Astrocyte (in vitro differentiated cells and primary cell): ENCODE data around the gene SULT2B1. TPM values are rescaled to one million over a fixed set of nuclear protein-coding genes. Genes with fewer than 3 reads are reported as not detected.

Source experiments
- DNase-seq: peaks from one replicate; pipeline ENCODE4 v3.0.0-alpha.2; 2010; ENCODE audit warnings: low read depth
- FAIRE-seq: peaks from 2 replicates; lab custom pipeline; 2011; peaks lifted over from hg19 to GRCh38; lab: Jason Lieb, UNC
- H2AFZ ChIP-seq: 2 replicates; pipeline ENCODE4 v1.6.0; 2012; ENCODE audit warnings: low read depth, low read length, inconsistent platforms
- H3K27ac ChIP-seq: 2 replicates; pipeline ENCODE4 v1.5.1; 2011; ENCODE audit warnings: low read depth, low read length, inconsistent platforms
- H3K27me3 ChIP-seq: 2 replicates; pipeline ENCODE4 v1.6.0; 2011; ENCODE audit warnings: low read length, inconsistent platforms; ENCODE audit not compliant: insufficient read depth
- H3K36me3 ChIP-seq: 2 replicates; pipeline ENCODE4 v1.5.1; 2011; ENCODE audit warnings: low read length, inconsistent platforms; ENCODE audit not compliant: insufficient read depth
- H3K4me1 ChIP-seq: 2 replicates; pipeline ENCODE4 v1.5.1; 2011; ENCODE audit warnings: low read length, inconsistent platforms; ENCODE audit not compliant: insufficient read depth
- H3K4me2 ChIP-seq: 2 replicates; pipeline ENCODE4 v1.6.0; 2012; ENCODE audit warnings: low read length, inconsistent platforms
- H3K4me3 ChIP-seq: 2 replicates; pipeline ENCODE4 v1.5.1; 2011; ENCODE audit warnings: low read depth, mild to moderate bottlenecking, low read length, inconsistent platforms; ENCODE audit not compliant: insufficient read depth
- H3K79me2 ChIP-seq: 2 replicates; pipeline ENCODE4 v1.6.0; 2012; ENCODE audit warnings: mild to moderate bottlenecking, low read length, inconsistent platforms; ENCODE audit not compliant: insufficient read depth
- H3K9ac ChIP-seq: 2 replicates; pipeline ENCODE4 v1.6.0; 2012; ENCODE audit warnings: mild to moderate bottlenecking, low read length, inconsistent platforms
- H3K9me3 ChIP-seq: 2 replicates; pipeline ENCODE4 v1.5.1; 2012; ENCODE audit warnings: low read depth, mild to moderate bottlenecking, low read length, inconsistent platforms; ENCODE audit not compliant: insufficient read depth
- H4K20me1 ChIP-seq: 2 replicates; pipeline ENCODE4 v1.6.0; 2012; ENCODE audit warnings: low read length, inconsistent platforms; ENCODE audit not compliant: insufficient read depth
- H3K27ac Mint-ChIP-seq: one replicate; pipeline ENCODE4 v1.8.0; 2021; ENCODE audit warnings: mild to moderate bottlenecking, mixed read lengths; ENCODE audit not compliant: unreplicated experiment
- H3K27me3 Mint-ChIP-seq: one replicate; pipeline ENCODE4 v1.8.0; 2021; ENCODE audit warnings: low read depth, mixed read lengths; ENCODE audit not compliant: unreplicated experiment
- H3K36me3 Mint-ChIP-seq: one replicate; pipeline ENCODE4 v1.8.0; 2021; ENCODE audit warnings: low read depth, mixed read lengths; ENCODE audit not compliant: unreplicated experiment
- H3K4me1 Mint-ChIP-seq: one replicate; pipeline ENCODE4 v1.8.0; 2021; ENCODE audit warnings: low read depth, mixed read lengths; ENCODE audit not compliant: unreplicated experiment
- H3K4me3 Mint-ChIP-seq: one replicate; pipeline ENCODE4 v1.8.0; 2021; ENCODE audit warnings: mild to moderate bottlenecking, moderate library complexity, mixed read lengths; ENCODE audit not compliant: unreplicated experiment
- H3K9me3 Mint-ChIP-seq: one replicate; pipeline ENCODE4 v1.8.0; 2021; ENCODE audit warnings: mild to moderate bottlenecking, mixed read lengths; ENCODE audit not compliant: unreplicated experiment
- CTCF ChIP-seq: IDR thresholded peaks from 2 replicates; pipeline ENCODE4 v1.5.1; 2011; ENCODE audit warnings: low read depth, mild to moderate bottlenecking, inconsistent platforms, low read length, moderate library complexity; ENCODE audit not compliant: insufficient read depth
- EZH2 ChIP-seq: IDR thresholded peaks from 2 replicates; pipeline ENCODE4 v1.6.1; 2012; ENCODE audit warnings: mild to moderate bottlenecking, low read length, inconsistent platforms; ENCODE audit not compliant: insufficient read depth
- total RNA-seq: library from RNA; stranded (reverse); gene quantifications from 2 replicates; pipeline ENCODE4 v1.2.1, GENCODE V29; 2021

The SULT2B1 gene
- total RNA-seq, 1 donor from 2014 or later: not detected

GRCh38 chr19:48539503-48540096 lies 12.4 kb upstream of the SULT2B1 start:
- peaks cover 3% of the 10 kb centered on the region for H3K4me1 Mint-ChIP-seq
- H3K36me3 ChIP-seq: no peaks in the 10 kb centered on the region
- no peaks in the 10 kb centered on the region for H3K9me3 ChIP-seq
- no peaks in the 10 kb centered on the region for H3K79me2 ChIP-seq
- H4K20me1 ChIP-seq: no peaks in the 10 kb centered on the region
- H3K4me3 Mint-ChIP-seq: no peak overlapping the region
- peaks cover 5% of the 10 kb centered on the region for H3K4me1 ChIP-seq
- TF ChIP-seq CTCF (no peak), EZH2 (no peak)
- H3K27me3 ChIP-seq: no peaks in the 10 kb centered on the region
- H3K4me2 ChIP-seq: no peak overlapping the region
- no peaks in the 10 kb centered on the region for H3K27me3 Mint-ChIP-seq
- H3K9ac ChIP-seq: no peak overlapping the region
- no peak overlapping the region for H3K27ac Mint-ChIP-seq
- H2AFZ ChIP-seq: no peak overlapping the region
- DNase-seq: peak; percentile 51
- no peak overlapping the region for H3K4me3 ChIP-seq
- H3K9me3 Mint-ChIP-seq: no peaks in the 10 kb centered on the region
- FAIRE-seq: no peak
- no peaks in the 10 kb centered on the region for H3K36me3 Mint-ChIP-seq
- H3K27ac ChIP-seq: no peak overlapping the region

GRCh38 chr19:48540110-48540509 lies 11.9 kb upstream of the SULT2B1 start:
- H3K36me3 Mint-ChIP-seq: no peaks in the 10 kb centered on the region
- no peak overlapping the region for H3K27ac Mint-ChIP-seq
- no peak overlapping the region for H3K4me3 ChIP-seq
- no peaks in the 10 kb centered on the region for H3K27me3 Mint-ChIP-seq
- no peak overlapping the region for H3K27ac ChIP-seq
- FAIRE-seq (no peak), DNase-seq (no peak)
- H3K4me3 Mint-ChIP-seq: no peak overlapping the region
- no peaks in the 10 kb centered on the region for H3K36me3 ChIP-seq
- H3K4me2 ChIP-seq: no peak overlapping the region
- TF ChIP-seq EZH2 (no peak), CTCF (no peak)
- no peaks in the 10 kb centered on the region for H4K20me1 ChIP-seq
- peaks cover 5% of the 10 kb centered on the region for H3K4me1 ChIP-seq
- no peaks in the 10 kb centered on the region for H3K9me3 Mint-ChIP-seq
- no peaks in the 10 kb centered on the region for H3K27me3 ChIP-seq
- no peak overlapping the region for H3K9ac ChIP-seq
- H2AFZ ChIP-seq: no peak overlapping the region
- no peaks in the 10 kb centered on the region for H3K79me2 ChIP-seq
- H3K9me3 ChIP-seq: no peaks in the 10 kb centered on the region
- H3K4me1 Mint-ChIP-seq: peaks cover 3% of the 10 kb centered on the region

- H4K20me1 ChIP-seq: no peaks in the 10 kb centered on the region
- peaks cover 5% of the 10 kb centered on the region for H3K4me1 ChIP-seq
- Mint-ChIP-seq H3K9me3 (no peaks in the 10 kb centered on the region), H3K4me1 (peaks cover 3% of the 10 kb centered on the region), H3K27ac (peak overlapping the region; percentile 53), H3K36me3 (no peaks in the 10 kb centered on the region), H3K4me3 (no peak overlapping the region), H3K27me3 (no peaks in the 10 kb centered on the region)
- no peak overlapping the region for H3K27ac ChIP-seq
- no peak overlapping the region for H2AFZ ChIP-seq
- no peaks in the 10 kb centered on the region for H3K9me3 ChIP-seq
- no peak overlapping the region for H3K9ac ChIP-seq
- no peak for TF ChIP-seq CTCF
- no peak for TF ChIP-seq EZH2
- no peaks in the 10 kb centered on the region for H3K36me3 ChIP-seq
- H3K4me3 ChIP-seq: no peak overlapping the region
- H3K79me2 ChIP-seq: no peaks in the 10 kb centered on the region
- no peak overlapping the region for H3K4me2 ChIP-seq
- no peak for FAIRE-seq
- DNase-seq: no peak
- H3K27me3 ChIP-seq: no peaks in the 10 kb centered on the region
Observed at GRCh38 chr19:48541813-48542212, 10.2 kb upstream of the SULT2B1 start.
